SH-SY5Y (cell line): ENCODE measurements around the gene AADAT.

Experiments used
- GATA2 ChIP-seq: IDR thresholded peaks from 2 replicates; pipeline ENCODE4 v1.6.1; 2011; ENCODE audit warnings: mild to moderate bottlenecking, low read depth, low read length
- GATA3 ChIP-seq: IDR thresholded peaks from 2 replicates; pipeline ENCODE4 v1.6.1; 2011; ENCODE audit warnings: low read depth, mild to moderate bottlenecking, low read length, moderate library complexity

DNA sequence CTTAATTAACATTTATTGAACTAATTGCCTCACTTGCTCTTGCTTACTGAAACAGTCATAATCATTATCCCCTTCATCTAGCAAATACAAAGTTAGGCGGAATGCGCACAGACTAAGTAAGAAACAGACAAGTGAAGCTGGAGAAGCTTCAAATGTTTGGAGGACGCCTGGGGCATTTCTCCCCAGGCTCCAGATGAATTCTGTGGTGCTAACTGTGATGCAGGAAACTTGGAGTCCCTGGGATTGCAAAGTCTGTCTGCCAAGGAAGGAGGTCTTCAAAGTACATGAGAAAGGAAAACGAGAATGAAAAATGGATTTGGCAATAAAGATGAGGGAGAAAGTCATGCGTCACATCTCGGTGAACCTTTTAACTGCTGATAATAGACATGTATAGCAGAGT is 40.0 kb downstream of the AADAT start:
- no peak for TF ChIP-seq GATA3
- no peak for TF ChIP-seq GATA2
